EL (cell line): ENCODE results near the gene BICD1.

Experiments
- DNase-seq: peaks from one replicate; pipeline ENCODE4 v3.0.0-alpha.2; 2016

BICD1 gene

DNA sequence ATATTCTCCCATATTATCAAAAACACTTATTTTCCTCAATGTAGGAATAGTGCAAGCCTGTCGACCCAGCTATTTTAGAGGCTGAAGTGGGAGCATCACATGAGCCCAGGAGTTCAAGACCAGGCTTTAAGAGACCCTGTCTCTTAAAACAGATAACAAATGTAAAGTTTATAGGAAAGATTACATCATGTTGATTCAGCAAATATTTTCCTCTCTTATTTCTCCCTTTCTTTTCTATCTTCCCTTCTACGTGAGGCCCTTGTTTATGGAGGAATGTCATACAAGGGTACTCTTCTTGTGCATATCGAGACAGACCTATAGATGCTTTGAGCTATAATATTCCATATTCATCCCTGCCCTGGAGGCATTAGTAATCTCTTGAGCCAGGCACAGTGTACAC, 256.2 kb downstream of the BICD1 start:
- DNase-seq = no peak

DNA sequence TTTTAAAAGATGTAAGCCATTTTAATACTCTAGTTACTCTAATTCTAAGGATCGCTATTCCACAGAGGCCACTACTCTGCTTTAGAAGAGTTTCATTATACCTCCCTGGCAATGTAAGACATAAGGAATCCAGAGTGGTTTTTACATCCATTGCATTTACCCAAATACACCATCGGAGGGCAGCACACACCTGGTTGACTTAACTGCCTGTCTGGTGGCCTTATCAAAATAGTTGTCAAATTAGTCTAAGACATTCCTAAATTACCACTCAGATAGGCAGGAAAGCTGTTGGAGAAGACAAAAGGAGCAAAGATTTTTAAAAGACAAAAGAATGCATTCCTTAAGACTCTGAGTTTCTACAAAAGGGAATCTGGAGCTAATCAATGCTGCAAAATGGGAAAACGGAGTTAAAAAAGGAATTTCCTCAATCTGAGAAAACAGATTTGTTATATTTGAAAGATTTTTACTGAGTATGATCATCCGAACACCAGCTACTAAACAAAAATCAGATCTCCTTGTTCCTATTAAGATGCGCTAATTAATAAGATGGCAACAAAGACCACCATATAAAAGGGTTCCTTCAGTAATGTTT, 258.9 kb downstream of the BICD1 start:
- DNase-seq = peak; percentile 81

DNA sequence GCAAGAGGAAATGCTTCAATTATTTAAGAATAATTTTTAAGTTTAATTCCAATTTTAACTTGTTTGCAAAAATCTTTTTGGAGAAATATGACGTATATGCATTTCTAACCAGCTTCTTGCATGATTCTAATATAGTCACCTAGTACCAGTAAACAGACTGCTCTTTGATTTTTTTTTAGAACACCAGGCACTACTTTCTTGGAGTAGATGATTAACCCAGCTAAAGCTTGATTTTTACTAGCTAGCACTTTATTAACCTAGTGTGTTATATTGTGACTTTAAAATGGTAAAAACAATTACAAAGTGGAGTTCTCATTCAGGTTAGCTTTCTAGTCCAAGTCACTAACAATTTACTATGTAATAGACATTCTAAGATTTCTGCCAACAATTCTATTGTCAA, 260.1 kb downstream of the BICD1 start:
- no peak for DNase-seq

DNA sequence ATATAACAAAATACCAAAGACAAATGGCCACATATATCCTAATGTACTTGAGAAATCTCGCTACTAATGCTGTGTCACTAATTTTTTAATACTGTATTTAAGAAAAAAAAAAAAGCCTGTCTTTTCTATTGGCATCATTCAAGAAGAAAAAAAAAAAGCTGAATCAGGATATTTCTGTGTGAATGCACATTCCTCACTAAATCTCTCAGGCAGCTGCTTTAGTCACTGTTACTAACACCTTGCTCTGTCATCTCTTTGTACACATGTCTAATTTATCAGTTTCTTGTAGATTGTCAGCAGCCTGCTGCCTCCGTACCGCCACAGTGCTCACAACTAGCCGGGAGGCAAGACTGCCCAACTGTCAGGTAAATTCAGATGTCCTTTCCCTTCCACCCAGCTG, 260.7 kb downstream of the BICD1 start:
- DNase-seq = no peak

DNA sequence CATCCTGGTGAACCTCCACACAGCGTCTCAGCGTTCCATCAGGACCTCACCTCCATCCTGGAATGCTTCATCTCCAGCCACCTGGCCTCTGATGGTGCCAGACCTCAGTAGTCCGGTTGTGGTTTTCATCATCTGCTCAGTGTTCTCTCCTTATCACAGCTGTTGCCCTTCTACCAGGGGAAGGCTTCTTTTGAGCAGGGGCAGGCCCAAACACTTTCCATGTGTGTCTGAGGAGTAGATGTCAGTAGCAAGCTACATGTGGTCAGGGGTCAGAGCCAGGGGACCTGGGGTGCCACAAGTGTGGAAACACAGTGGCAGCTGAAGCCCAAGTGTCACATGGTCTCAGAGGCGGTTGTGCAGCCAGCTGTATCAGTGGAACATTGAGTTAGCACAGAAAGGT, 262.6 kb downstream of the BICD1 start:
- DNase-seq = no peak

DNA sequence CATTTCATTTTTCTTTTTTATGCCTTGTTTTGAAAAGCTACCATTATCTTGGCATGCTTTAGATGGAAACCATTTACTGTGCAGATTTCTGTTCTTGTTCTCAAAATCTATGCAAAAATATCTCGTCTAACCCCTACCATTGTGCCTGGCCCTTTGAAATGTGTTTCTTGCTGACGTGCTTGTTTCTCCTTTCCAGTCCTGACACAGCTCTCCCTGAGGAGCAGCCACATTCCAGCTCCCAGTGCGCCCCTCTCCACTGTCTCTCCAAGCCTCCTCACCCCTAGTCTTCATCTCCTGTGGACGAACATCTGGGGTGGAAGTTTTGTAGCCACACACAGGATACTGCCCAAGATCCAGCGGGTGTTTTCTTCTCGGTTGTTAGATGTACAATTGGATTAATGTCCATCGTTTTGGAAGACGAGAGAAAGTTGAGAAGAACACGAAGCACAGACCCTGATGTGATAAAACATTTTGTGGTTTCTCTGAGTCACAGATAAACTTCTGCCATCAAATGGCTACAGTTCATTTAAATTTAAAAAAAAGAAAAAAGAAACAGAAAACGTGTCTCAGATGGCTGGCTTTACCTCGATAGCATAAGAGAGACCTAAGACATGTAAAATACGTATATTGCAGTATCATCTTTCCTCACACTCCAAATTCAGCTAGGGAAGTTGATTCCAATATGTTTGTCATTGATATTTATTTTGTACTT, 270.9 kb downstream of the BICD1 start:
- DNase-seq = no peak

DNA sequence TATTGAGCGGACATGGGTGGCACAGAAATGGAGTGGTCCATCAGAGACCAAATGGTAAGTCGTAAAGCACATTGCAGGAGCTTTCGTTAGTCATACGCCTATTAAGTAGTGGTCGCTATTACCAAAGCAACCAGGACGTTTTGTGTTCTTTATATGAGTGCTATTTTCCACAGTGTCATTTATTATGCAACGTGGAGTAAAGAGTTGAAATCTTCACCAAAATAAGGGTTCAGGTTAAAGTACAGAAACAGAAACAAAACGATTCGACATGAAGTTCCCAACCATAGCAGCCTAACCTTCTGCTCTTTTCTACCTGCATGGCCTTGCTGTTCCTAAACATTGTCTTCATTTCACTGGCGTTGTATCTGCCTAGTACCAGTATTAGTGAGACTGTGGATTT, 272.6 kb downstream of the BICD1 start:
- no peak for DNase-seq

DNA sequence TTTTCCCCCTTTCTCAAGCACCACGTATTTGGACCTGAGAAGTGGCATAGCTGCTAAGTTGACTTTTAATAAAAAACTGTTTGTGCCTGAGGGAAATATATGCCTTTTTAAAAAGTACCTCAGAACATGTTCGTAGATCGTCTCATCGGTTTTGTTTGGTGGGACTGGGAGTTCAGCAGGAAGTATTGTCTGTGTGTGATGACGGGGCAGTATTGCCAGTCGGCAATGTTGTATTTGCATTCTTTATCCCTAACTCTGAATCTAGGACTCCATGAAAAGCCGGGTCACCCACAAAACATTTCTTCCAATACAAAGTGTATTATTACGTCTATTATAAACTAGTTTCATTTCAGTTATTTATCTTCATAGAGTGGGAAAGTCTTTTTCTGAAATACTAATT, 273.0 kb downstream of the BICD1 start:
- no peak for DNase-seq

DNA sequence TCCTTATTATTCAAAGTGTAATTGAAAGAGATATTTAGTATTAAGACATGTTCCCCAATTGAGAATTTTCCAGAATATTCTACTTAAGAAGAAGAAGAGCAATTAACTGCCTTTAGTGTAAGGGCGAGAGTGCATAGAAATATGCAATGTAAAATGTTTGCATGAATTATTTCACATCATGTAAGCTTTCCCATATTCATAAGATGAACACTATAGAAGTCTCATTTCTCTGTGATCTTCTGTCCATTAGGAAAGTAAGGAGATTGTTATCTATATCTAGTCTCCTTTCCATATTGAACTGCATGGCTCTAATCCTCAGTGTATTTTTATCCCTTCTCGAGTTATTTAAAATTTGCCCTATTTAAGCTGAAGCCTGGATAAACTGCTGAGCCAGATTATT, 275.6 kb downstream of the BICD1 start:
- no peak for DNase-seq

DNA sequence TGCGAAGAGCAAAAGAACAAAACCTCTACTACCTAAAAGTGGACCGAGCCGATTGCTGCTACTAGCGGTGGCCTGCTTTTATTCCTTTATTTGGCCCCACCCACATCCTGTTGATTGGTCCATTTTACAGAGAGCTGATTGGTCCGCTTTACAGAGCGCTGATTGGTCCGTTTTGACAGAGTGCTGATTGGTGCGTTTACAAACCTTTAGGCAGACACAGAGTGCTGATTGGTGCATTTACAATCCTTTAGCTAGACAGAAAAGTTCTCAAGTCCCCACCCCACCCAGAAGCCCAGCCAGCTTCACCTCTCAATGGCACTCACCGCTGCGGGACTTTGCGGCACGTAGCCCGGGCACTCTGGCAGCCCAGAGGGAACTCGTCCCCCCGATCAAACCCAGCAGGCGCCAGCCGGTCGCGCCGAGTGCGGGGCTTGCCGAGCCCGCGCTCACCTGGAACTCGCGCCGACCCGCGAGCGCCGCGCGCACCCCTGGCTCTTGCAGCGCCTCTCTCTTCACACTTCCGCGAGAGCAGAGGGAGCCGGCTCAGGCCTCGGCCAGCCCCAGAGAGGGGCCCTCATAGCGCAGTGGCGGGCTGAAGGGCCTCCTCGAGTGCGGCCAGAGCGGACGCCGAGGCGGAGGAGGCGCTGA, 284.0 kb downstream of the BICD1 start:
- no peak for DNase-seq

DNA sequence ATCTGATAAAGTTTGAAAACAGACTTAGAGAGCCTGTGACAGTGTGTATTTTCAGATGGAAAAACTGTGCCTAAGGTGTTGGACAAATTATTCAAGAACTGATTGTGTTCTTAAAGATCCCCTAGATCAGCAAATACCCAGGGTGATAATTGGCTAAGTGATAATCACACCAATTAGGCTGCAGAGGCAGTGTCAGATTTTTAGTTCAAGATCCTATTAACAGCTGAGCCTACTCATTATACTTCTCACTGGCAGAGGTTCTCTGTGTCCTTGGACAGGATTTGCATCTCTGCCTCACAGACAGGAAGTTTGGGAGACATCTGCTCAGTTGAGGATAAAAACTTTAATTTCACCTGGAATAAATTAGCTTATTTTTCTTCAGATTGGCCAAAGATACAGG, 288.4 kb downstream of the BICD1 start:
- DNase-seq = no peak

DNA sequence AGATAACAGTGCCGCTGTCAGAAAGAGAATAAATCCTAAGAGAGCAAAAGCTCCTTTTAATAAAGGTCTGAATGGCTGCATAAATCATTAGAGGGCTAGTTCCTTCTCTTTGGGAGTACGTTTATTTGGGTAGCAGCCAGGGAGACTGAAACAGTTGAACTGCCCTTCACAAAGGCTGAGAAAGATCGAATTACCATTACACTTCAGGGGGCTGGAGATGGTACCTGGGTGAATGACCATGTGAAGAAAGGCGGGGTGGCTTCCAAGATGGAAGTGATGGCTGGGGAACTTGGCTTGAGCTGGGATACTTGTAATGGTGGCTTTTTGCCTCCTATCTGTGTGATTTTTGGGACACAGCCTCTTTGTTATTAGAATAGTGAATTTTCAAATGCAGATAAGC, 291.0 kb downstream of the BICD1 start:
- DNase-seq = no peak

DNA sequence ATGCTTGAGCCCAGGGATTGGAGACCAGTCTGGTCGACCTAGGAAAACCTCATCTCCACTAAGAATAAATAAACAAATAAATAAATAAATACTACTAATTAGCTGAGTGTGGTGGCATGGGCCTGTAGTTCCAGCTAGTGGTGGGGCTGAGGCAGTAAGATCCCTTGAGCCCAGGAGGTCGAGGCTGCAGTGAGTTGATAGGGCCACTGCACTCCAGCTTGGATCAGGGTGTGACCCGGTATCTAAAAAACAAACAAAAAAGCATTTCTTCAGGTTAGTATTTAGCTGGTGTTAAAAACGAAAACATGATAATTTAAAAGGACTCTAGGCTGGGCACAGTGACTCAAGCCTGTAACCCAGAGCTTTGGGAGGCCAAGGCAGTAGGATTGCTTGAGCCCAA, 291.5 kb downstream of the BICD1 start:
- no peak for DNase-seq

DNA sequence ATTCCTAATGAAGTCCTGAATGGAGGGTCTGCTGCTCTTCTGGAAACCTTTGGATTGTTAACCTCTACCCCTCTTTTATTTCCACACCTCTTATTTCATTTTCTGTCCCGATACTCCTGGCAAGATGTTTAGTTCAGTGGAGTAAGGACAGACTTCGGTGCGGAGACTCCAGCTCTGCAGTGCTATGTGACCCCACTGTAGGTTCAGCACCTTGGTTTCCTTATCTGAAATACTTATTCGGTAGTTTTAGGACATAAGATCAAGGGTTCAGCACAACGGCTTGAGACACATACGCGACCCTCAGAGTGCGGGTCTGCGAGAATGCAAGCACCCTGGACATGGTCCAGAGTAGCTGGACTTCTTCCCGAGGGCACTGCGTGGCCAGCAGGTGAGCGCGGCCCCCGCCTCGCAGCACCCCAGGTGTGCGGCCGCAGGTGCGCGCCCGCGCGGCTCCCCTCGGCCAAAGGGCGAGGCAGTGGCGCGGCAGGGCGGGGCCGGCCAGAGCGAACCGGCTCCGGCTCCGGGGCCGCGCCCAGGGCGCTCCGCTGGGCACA, 292.2 kb downstream of the BICD1 start:
- no peak for DNase-seq

DNA sequence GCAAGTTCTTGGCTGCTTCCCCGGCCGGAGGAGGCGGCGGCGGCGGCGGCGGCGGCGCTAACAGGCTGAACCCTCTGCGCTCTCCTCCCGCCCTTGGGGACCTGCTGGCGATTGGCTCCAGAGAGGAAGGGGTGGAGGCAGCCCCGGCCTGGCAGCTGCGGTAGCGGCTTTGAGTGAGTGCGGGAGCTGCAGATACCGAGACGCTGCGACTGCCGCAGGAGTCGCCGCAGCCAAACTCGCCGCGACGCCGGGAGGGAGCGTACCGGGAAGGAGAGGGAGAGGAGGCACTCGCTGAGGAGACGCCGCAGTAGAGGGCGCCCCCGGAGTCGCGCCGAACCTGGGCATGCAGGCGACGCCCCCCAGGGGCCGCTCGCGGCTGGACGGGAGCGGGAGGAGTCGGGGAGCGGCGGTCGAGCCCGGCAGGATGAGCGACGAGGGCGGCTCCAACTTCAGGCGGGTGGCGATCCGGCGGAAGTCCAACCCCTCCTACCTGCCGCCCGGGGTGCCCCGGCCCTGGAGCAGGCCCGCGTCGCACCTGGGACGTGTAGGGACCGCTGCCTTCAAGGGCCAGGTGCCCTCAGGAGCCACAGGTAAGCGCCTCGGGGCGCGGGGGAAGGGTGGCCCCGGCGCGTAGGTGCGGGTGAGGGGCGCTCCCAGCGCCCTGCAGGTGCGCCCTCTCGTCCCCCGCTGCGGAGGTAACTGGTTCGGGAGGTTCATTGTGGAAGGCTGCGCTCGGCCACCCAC, 292.9 kb downstream of the BICD1 start, which contains the start of gene FGD4:
FGD4 (plus strand) TSS at position 189 of the 744 bp plus-strand sequence.
- DNase-seq = peak; percentile 85

DNA sequence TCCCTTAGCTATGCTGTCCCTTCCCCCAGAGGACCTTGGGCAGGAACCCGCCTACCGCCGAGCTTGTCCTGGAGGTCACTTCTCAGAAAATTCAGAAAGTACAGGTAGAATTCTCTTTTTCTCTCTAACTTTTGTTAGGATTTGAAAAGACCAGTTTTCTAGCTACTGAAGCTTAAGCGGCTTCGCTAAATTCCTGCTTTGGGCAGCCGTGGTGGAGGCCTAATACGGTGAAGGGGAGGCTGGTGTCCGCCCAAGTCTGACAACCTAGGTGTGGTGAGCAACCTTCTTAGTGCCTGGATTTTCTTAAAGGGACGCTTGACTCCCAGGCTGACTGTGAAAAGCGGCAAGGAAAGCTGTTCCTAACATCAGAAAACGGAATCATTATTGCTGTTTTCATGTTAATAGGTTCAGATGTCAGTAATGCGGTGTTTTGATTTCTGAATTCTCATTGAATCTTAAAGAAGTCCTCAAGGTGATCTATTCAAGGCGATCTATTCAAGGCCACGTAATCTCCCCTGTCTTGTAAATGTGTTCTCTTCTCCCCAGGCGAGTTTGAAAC, 293.5 kb downstream of the BICD1 start:
- no peak for DNase-seq

DNA sequence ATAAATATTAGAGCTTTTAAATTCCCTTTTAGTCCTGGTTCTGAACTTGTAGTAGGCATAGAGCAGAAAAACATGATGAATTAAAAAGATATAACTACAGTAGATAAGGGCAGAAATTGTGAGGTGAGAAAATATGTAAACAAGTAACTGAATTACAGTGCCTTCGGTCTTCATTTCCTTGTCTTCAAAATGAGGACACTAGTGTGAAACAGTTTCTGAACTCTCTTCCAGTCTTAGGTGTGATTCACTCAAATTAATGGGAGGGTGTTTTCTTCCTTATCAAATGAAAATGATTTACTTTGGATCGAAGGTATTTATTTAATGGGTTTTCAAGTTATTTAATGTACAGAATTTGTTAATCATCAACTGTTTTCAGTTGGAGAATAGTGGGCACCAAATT, 294.2 kb downstream of the BICD1 start:
- DNase-seq = no peak

DNA sequence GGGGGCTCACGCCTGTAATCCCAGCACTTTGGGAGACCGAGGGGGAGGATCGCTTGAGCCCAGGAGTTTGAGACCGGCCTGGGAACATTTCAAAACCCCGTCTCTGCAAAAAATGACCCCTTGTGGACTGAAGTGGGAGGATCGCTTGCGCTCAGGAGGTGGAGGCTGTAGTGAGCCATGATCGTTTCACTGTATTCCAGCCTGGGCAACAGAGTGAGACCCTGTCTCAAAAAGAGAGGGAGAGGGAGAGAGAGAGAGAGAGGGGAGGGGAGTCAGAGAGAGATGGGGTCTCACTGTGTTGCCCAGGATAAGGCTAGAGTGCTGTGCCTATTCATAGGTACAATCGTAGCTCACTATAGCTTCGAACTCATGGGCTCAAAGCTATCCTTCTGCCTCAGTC, 295.5 kb downstream of the BICD1 start:
- no peak for DNase-seq

DNA sequence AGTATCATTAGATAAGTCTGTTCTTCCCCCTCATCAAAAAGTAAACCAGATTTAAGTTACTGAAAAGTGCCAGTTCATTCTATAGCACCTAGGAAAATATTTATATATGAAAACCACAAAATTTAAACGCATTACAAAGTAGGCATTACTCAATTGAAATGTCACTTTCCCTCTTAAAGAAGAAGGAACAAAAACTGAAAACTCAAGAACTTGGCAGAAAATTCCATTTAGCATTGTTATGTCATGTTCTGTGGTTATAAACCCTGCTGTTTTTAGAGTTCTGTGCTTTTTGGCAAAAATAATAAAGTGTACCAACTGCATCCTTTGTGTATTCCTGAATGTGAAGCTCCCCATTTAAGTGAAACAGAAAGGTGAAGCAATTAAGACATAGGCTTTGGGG, 296.3 kb downstream of the BICD1 start:
- no peak for DNase-seq

DNA sequence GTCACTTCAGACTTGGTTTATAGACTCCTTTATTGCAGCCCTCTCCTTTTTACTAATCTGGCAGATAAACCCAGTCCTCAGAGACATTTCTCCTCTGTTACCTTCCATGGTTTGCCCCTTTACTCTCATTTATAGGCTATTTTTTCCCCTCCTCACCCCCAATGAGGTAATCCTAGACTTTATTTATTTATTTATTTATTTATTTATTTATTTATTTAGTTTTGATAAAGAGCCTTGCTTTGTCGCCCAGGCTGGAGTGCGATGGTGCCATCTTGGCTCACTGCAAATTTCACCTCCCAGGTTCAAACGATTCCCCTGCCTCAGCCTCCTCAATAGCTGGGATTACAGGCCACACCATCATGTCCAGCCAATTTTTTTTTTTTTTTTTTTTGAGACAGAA, 301.1 kb downstream of the BICD1 start:
- no peak for DNase-seq

DNA sequence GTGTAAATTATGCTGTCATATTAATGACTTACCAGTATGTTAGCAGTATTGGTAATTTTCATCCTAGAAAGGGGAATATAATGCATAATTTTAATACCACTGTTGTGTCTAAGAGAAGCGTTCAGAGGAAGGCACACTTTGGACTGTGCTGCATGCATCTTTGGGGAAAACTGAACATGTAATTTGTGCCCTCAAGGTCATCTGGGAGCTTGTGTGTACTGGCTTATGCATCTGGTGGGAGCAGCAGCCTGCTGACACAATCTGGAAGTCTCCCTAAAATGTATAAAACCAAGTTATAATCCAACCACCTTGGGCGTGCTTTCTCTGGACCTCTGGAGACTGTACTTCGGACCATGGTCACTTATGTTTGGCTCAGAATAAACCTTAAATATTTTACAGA, 306.8 kb downstream of the BICD1 start:
- DNase-seq = no peak

DNA sequence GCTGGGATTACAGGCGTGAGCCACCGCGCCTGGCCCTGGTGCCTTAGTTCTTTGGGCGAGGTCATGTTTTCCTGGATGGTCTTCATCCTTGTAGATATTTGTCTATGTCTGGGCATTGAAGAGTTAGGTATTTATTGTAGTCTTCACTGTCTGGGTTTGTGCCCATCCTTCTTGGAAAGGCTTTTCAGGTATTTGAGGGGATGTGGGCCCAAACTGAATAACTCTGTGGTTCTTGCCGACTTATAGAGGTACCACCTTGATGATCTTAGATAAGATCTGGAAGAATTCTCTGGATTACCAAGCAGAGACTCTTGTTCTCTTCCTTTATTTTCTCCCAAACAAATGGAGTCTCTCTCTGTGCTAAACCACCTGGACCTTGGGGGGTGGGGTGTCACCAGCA, 311.6 kb downstream of the BICD1 start:
- no peak for DNase-seq

DNA sequence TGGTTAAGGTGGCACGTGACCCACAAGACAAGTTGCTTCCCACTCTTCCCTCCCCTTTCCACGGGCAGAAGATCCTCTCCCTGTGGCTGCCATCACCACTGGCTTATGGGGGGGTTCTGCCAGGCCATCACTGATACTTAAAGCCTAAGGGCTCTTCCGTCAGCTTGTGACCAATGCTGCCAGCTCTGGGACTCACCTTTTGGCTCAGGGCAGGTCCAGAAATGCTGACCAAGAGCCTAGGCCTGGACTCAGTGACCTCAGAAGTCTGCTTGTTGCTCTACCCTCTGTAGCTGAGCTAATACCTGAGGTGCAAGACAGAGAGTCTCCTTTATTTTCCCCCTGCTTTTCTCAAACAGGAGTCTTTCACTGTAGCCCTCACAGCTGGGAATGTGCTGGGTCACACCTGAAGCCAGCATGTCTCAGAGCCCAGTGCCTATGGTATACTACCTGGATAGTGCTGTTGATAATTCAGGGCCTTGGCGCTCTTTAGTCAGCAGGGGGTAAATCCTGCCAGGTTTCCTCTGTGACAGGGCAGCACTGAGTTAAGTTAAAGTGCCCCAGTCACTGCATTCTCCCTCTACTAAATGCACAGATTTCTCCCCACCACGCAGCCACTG, 312.4 kb downstream of the BICD1 start:
- DNase-seq = no peak
